Measurements from ENCODE around the gene KCNIP1.

KCNIP1 gene

DNA sequence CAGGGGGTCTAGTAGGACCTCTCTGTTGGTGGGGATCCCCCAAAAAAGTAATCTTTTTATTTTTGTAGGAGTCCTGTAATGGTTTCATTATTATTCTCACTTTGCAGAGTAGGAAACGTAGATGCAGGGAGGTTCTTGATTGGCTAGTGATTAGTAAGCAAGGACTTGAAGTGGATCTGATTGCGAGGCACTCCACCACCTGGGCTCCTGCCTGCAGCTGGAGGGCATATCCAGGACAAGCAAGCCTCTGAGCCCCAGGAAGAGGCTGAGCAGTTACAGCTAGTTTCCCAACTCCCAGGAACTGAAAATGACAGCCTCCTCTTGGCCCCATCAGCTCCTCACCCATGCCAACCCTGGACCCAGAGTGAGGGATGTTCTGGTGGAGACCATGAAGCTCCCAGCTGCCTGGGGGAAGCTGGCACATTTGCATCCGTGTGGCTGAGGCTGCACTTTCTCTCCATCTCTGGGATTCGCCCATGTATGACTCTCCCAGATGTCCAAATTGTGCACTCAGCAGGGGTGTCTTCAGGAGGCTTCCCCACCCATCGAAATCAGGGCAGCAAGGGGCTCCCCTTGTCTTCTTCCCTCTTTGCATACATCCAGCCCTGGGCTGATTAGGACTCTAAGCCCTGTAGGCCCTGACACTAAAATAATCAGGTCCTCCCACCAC is 10.2 kb downstream of the KCNIP1 start:
- H3K4me1 Mint-ChIP-seq = no peaks in the 10 kb centered on the region
- H3K9me3 Mint-ChIP-seq = no peaks in the 10 kb centered on the region
- H3K4me3 Mint-ChIP-seq = no peak overlapping the region
- H3K27me3 Mint-ChIP-seq = no peaks in the 10 kb centered on the region
- H3K27ac Mint-ChIP-seq = no peak overlapping the region
- no peaks in the 10 kb centered on the region for H3K36me3 Mint-ChIP-seq

DNA sequence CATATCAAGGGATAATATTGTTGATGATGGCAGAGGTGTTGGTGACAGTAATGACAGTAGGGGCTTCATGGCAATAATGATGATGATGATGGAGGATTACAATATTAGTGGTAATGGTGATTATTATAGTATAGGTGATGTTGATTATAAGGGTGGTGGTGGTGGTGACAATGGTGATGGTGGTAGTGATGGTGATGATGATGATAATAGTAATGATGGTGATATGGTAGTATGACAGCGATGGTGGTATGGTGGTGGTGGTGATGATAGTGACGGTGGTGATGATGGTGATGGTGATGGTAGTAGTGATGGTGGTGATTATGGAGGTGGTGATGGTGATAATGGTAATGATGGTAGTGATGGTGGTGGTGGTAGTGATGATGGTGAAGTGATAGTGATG is 13.6 kb downstream of the KCNIP1 start:
- Mint-ChIP-seq H3K4me1 (no peaks in the 10 kb centered on the region), H3K4me3 (no peak overlapping the region), H3K36me3 (no peaks in the 10 kb centered on the region), H3K27ac (no peak overlapping the region), H3K9me3 (no peaks in the 10 kb centered on the region), H3K27me3 (no peaks in the 10 kb centered on the region)

- Mint-ChIP-seq H3K27me3 (no peaks in the 10 kb centered on the region), H3K27ac (no peak overlapping the region), H3K4me3 (no peak overlapping the region), H3K36me3 (no peaks in the 10 kb centered on the region), H3K9me3 (no peaks in the 10 kb centered on the region), H3K4me1 (no peaks in the 10 kb centered on the region)
These were observed 14.5 kb downstream of the KCNIP1 start for GRCh38 chr5:170518277-170518676.

GRCh38 chr5:170519549-170519948 is 15.7 kb downstream of the KCNIP1 start:
- Mint-ChIP-seq H3K27ac (no peak overlapping the region), H3K27me3 (no peaks in the 10 kb centered on the region), H3K9me3 (no peaks in the 10 kb centered on the region), H3K36me3 (no peaks in the 10 kb centered on the region), H3K4me1 (no peaks in the 10 kb centered on the region), H3K4me3 (no peak overlapping the region)

- H3K27ac Mint-ChIP-seq = no peak overlapping the region
- peaks cover 2% of the 10 kb centered on the region for H3K27me3 Mint-ChIP-seq
- no peaks in the 10 kb centered on the region for H3K4me1 Mint-ChIP-seq
- H3K36me3 Mint-ChIP-seq = no peaks in the 10 kb centered on the region
- H3K4me3 Mint-ChIP-seq = no peak overlapping the region
- H3K9me3 Mint-ChIP-seq = no peaks in the 10 kb centered on the region
These were observed 16.6 kb downstream of the KCNIP1 start for GRCh38 chr5:170520372-170520771.

GRCh38 chr5:170522211-170523141 is 18.7 kb downstream of the KCNIP1 start:
- no peak overlapping the region for H3K27ac Mint-ChIP-seq
- no peaks in the 10 kb centered on the region for H3K9me3 Mint-ChIP-seq
- H3K27me3 Mint-ChIP-seq = peaks cover 2% of the 10 kb centered on the region
- no peaks in the 10 kb centered on the region for H3K36me3 Mint-ChIP-seq
- H3K4me3 Mint-ChIP-seq = no peak overlapping the region
- no peaks in the 10 kb centered on the region for H3K4me1 Mint-ChIP-seq

DNA sequence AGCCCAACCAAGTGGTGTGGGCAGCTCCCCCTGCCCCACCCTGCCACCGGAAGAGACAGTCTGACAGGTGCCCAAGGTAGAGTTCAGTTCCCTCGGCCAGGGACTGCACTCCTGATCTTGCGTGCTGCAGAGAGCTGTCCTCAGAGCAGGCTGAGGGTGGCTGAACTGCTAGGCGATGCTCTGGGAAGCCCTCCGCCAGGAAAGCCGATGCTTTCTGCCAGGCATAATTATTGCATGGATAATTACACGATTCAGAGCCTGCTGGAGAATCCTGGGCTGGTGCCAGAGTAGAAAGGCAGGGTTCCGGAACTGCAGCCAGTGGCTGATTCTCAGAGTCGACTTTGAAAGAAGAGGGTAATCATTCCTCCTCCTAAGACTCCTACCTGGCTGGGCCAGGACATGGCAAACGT is 19.3 kb downstream of the KCNIP1 start:
- no peak overlapping the region for H3K27ac Mint-ChIP-seq
- H3K4me3 Mint-ChIP-seq = no peak overlapping the region

DNA sequence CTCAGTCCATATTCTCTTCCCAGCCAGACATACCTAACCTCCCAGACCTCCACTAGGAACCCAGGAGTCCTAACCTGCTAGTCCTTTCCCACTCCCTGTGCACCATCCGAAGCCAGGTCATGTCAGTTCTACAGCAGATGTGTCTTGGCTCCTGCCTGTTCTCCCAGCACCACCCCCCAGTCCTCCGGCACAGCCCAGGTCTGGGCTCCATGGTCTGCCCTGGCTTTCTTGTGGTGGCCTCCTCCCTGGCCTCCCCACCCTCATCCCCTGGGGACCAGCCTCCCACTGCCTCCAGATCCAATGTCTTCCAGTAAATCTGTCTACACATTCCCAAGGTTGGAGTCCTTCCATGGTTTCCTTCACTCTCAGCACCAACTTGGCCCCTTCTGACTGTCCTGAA is 20.0 kb downstream of the KCNIP1 start:
- no peaks in the 10 kb centered on the region for H3K9me3 Mint-ChIP-seq
- no peak overlapping the region for H3K4me3 Mint-ChIP-seq
- H3K27ac Mint-ChIP-seq = no peak overlapping the region
- H3K27me3 Mint-ChIP-seq = peaks cover 2% of the 10 kb centered on the region
- no peaks in the 10 kb centered on the region for H3K36me3 Mint-ChIP-seq
- no peaks in the 10 kb centered on the region for H3K4me1 Mint-ChIP-seq

More for the DNA sequence above, 19.3 kb downstream of the KCNIP1 start:
- Mint-ChIP-seq H3K36me3 (no peaks in the 10 kb centered on the region), H3K4me1 (no peaks in the 10 kb centered on the region), H3K27me3 (peaks cover 2% of the 10 kb centered on the region), H3K9me3 (no peaks in the 10 kb centered on the region)

DNA sequence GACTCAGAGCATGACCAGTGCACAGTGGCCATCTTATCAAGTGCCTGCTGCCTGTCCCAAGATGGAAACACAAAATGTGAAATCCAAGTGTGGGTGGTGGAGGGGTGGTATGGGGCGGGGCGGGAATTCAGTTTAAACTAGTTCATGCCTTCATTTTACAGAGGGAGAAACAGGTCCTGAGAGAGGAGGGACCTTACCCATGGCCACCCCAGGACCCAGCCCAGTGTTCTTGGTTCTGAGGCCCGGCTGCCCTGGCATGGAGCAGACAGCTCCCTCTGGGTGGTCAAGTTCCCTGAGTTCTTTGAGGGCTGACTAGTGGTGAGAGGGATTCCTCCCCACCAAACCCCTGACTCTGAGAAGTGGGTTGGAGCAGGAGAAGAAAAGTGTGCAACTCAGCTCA is 20.8 kb downstream of the KCNIP1 start:
- Mint-ChIP-seq H3K36me3 (no peaks in the 10 kb centered on the region), H3K27ac (no peak overlapping the region), H3K4me3 (no peak overlapping the region), H3K4me1 (no peaks in the 10 kb centered on the region), H3K9me3 (no peaks in the 10 kb centered on the region), H3K27me3 (peaks cover 2% of the 10 kb centered on the region)

GRCh38 chr5:170525470-170526211 is 21.8 kb downstream of the KCNIP1 start:
- H3K36me3 Mint-ChIP-seq = no peaks in the 10 kb centered on the region
- no peaks in the 10 kb centered on the region for H3K9me3 Mint-ChIP-seq
- no peak overlapping the region for H3K4me3 Mint-ChIP-seq
- no peaks in the 10 kb centered on the region for H3K4me1 Mint-ChIP-seq
- no peak overlapping the region for H3K27ac Mint-ChIP-seq
- peaks cover 4% of the 10 kb centered on the region for H3K27me3 Mint-ChIP-seq

DNA sequence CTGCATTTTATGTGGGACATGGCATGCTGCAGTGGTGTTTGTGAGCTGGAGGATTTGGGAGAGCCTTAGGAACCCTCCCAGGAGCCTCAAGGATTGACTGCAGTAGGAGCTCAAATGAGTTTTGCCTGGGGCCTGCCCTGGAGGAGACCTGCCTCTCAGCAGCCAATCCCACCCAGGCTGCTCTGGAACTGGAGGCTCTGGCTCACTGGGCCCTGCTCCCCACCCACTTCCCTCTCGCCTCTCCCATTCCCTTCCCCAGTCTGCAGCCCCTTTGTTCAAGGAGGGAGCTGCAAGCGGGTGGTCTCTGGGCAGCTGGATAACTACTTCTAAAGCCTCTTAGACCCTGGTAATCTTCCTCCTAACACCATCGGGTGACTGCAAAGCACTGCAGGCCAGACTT is 24.2 kb downstream of the KCNIP1 start:
- Mint-ChIP-seq H3K4me1 (no peaks in the 10 kb centered on the region), H3K36me3 (no peaks in the 10 kb centered on the region), H3K9me3 (no peaks in the 10 kb centered on the region), H3K4me3 (no peak overlapping the region), H3K27ac (no peak overlapping the region), H3K27me3 (peaks cover 4% of the 10 kb centered on the region)

GRCh38 chr5:170528976-170529375 is 25.2 kb downstream of the KCNIP1 start:
- Mint-ChIP-seq H3K27me3 (peaks cover 4% of the 10 kb centered on the region), H3K27ac (no peak overlapping the region), H3K9me3 (no peaks in the 10 kb centered on the region), H3K4me3 (no peak overlapping the region), H3K4me1 (no peaks in the 10 kb centered on the region), H3K36me3 (no peaks in the 10 kb centered on the region)

GRCh38 chr5:170532935-170533334 is 29.1 kb downstream of the KCNIP1 start:
- Mint-ChIP-seq H3K27me3 (peaks cover 2% of the 10 kb centered on the region), H3K36me3 (no peaks in the 10 kb centered on the region), H3K9me3 (no peaks in the 10 kb centered on the region), H3K4me1 (peaks cover 3% of the 10 kb centered on the region), H3K4me3 (no peak overlapping the region), H3K27ac (no peak overlapping the region)

DNA sequence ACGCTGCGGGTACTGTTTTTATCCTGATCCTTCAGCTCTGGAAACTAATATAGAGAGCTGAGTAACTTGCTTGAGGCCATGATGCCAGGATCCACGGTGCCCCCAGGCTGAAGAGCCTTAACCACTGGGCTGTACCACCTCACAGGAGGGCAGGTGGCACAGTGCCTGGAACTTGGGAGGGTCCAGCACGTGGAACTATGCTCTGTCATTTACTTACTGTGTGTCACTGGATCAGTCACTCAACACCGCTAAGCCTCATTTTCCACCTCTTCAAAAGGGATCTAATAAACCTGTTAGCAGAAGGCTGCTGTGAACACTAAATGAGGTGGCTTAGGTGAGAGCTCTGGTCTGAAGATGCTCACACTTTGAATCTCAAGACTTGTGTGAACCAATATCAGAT is 29.6 kb downstream of the KCNIP1 start:
- H3K4me3 Mint-ChIP-seq = no peak overlapping the region
- no peak overlapping the region for H3K27ac Mint-ChIP-seq
- peaks cover 2% of the 10 kb centered on the region for H3K27me3 Mint-ChIP-seq
- H3K4me1 Mint-ChIP-seq = peaks cover 3% of the 10 kb centered on the region
- no peaks in the 10 kb centered on the region for H3K9me3 Mint-ChIP-seq
- H3K36me3 Mint-ChIP-seq = no peaks in the 10 kb centered on the region

DNA sequence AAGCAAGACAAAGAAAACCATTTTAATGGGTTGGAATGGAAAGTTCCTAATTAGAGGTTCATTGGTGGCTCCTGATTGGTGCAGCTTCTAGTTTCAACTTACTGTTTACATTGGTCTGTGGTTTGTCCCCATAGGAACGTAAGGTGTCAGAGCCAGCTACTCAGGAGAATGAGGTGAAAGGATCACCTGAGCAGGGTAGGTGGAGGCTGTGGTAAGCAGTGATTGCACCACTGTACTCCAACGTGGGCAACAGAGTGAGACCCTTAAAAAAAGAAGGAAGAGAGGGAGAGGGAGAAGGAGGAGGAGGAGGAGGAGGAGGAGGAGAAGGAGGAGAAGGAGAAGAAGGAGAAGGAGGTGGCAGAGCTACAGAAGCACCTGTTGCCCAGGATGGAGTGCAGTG is 30.4 kb downstream of the KCNIP1 start:
- peaks cover 2% of the 10 kb centered on the region for H3K27me3 Mint-ChIP-seq
- peaks cover 3% of the 10 kb centered on the region for H3K4me1 Mint-ChIP-seq
- H3K9me3 Mint-ChIP-seq = no peaks in the 10 kb centered on the region
- peak overlapping the region; percentile 20 for H3K27ac Mint-ChIP-seq
- H3K4me3 Mint-ChIP-seq = no peak overlapping the region
- no peaks in the 10 kb centered on the region for H3K36me3 Mint-ChIP-seq

- Mint-ChIP-seq H3K4me1 (peaks cover 3% of the 10 kb centered on the region), H3K27ac (no peak overlapping the region), H3K36me3 (no peaks in the 10 kb centered on the region), H3K27me3 (peaks cover under 1% of the 10 kb centered on the region), H3K9me3 (no peaks in the 10 kb centered on the region), H3K4me3 (no peak overlapping the region)
These were observed 31.1 kb downstream of the KCNIP1 start for GRCh38 chr5:170534941-170535340.

Measured in activated naive CD4-positive, alpha-beta T cell treated with anti-CD3 and anti-CD28 coated beads, Interleukin-2, amount 50 U/mL, for 24 hours (primary cell).